Spleen (tissue), 11 donors: ENCODE measurements around the gene RASSF10. TPM values are rescaled to one million over a fixed set of nuclear protein-coding genes. Genes with fewer than 3 reads are reported as not detected.

Source experiments
- DNase-seq: peaks from one replicate; pipeline ENCODE4 v3.0.0-alpha.2; 2020
- H3K27ac ChIP-seq, 8 donors: fragments of 200-600 bp; sonication (generic) in 7 of 8; 1 replicate in 4 of 8; 2 replicates in 4 of 8; pipeline versions ENCODE4 v1.5.0 to v1.8.0; 2016 to 2021; ENCODE audit warnings: inconsistent platforms in 4 of 8, mild to moderate bottlenecking in 4 of 8, moderate library complexity in 1 of 8
- H3K27me3 ChIP-seq, 7 donors: fragments of 200-600 bp; sonication (generic) in 6 of 7; replicated peaks in 1 of 7; 1 replicate in 4 of 7; 2 replicates in 3 of 7; pipeline versions ENCODE4 v1.5.0 to v1.8.0; 2016 to 2021; ENCODE audit warnings: inconsistent platforms in 3 of 7, mild to moderate bottlenecking in 1 of 7
- H3K36me3 ChIP-seq, 6 donors: fragments of 200-600 bp; sonication (generic) in 5 of 6; 1 replicate in 4 of 6; 2 replicates in 2 of 6; pipeline versions ENCODE4 v1.5.0 to v1.8.0; 2016 to 2021; ENCODE audit warnings: inconsistent platforms in 2 of 6
- H3K4me1 ChIP-seq, 6 donors: fragments of 200-600 bp; sonication (generic) in 5 of 6; 1 replicate in 3 of 6; 2 replicates in 3 of 6; pipeline versions ENCODE4 v1.5.0 to v1.8.0; 2016 to 2021; ENCODE audit warnings: inconsistent platforms in 3 of 6
- H3K4me3 ChIP-seq, 8 donors: fragments of 200-600 bp; sonication (generic) in 7 of 8; 1 replicate in 4 of 8; 2 replicates in 4 of 8; pipeline versions ENCODE4 v1.5.0 to v1.8.0; 2016 to 2021; ENCODE audit warnings: inconsistent platforms in 4 of 8, mild to moderate bottlenecking in 4 of 8, moderate library complexity in 2 of 8
- H3K9me3 ChIP-seq, 8 donors: fragments of 200-600 bp; sonication (generic) in 7 of 8; 1 replicate in 4 of 8; 2 replicates in 4 of 8; pipeline versions ENCODE4 v1.5.0 to v1.8.0; 2016 to 2021; ENCODE audit warnings: inconsistent platforms in 4 of 8
- CTCF ChIP-seq, 11 experiments: fragments of 200-600 bp in 7 of 11; fragments of 450-650 bp in 4 of 11; sonication (generic) in 4 of 11; IDR thresholded peaks in 8 of 11; conservative IDR thresholded peaks in 3 of 11; 1 replicate in 7 of 11; 2 replicates in 4 of 11; pipeline versions ENCODE4 v1.4.0 to v1.8.0; 2016 to 2021; ENCODE audit warnings: antibody characterized with exemption in 11 of 11, inconsistent platforms in 4 of 11, mild to moderate bottlenecking in 1 of 11
- POLR2A ChIP-seq, 3 donors: fragments of 450-650 bp; IDR thresholded peaks; one replicate each; pipeline ENCODE4 v1.5.1; 2017; ENCODE audit warnings: antibody characterized with exemption in 3 of 3, mild to moderate bottlenecking in 1 of 3
- POLR2AphosphoS5 ChIP-seq, 3 donors: sonication (generic); formaldehyde crosslinking; IDR thresholded peaks; one replicate each; pipeline ENCODE4 v1.5.1; 2017; ENCODE audit warnings: antibody characterized with exemption in 3 of 3
- WGBS, 5 donors: extraction: QIAGEN DNeasy Blood & Tissue Kit in 3 of 5; methylation state at CpG; one replicate each; pipeline versions ENCODE4 v1.1.5 to v1.1.7; 2013 to 2018; 5-methylcytosine and 5-hydroxymethylcytosine counted together
- intact Hi-C: fragments of 100-400 bp; cut with DNase I; formaldehyde crosslinking; loops from one replicate; pipeline ENCODE4 v1.15.0; 2023; ENCODE audit warnings: low total_unique reads
- polyA plus RNA-seq, 3 donors: library from polyadenylated mRNA; stranded (reverse); fragments of 200-250 nt; gene quantifications; one replicate each; pipeline ENCODE4 v1.2.1, GENCODE V29; 2013
- total RNA-seq, 7 donors: library from RNA; depleted of rRNA in 3 of 7; stranded (reverse); fragments of >200 nt in 3 of 7; fragmentation: NEBNext Ultra II Directional in 4 of 7; extraction: Animal tissue kit (Norgen Biotek cat#: 25700) in 4 of 7; gene quantifications; one replicate each; pipeline versions ENCODE4 v1.1.0 to v1.2.1, GENCODE V29; 2016 to 2021
- donor health status: healthy with polysubstance abuse.
- donor health status: DM: no; HTN: no; CAD: no; lungs with moderate emphysema.
- donor health status: DM: no; HTN: no; CAD: no.
- donor health status: Bipolar disorder and iron deficiency.
- donor health status: healthy.
- donor health status: DM: no; HTN: no; CAD: no.
- donor health status: DM: yes; HTN: yes; CAD: no.

RASSF10 gene
- total and polyA plus RNA-seq, 10 donors: not detected

- Histone ChIP-seq H3K4me3 (no peak overlapping the region), H3K36me3 (no peaks in the 10 kb centered on the region), H3K27ac (no peak overlapping the region), H3K4me1 (peaks cover 0 to 5% (median 0%) of the 10 kb centered on the region in 6 donors), H3K27me3 (peaks cover 0 to 28% (median 0%) of the 10 kb centered on the region in 7 donors), H3K9me3 (no peaks in the 10 kb centered on the region)
- TF ChIP-seq CTCF (IDR thresholded peaks at IDR 0.05 in 8 of 11, conservative IDR thresholded peaks at IDR 0.05 in 3 of 11) (peak in 10 of 11 experiments; percentile 54 to 86 (median 76)), POLR2AphosphoS5 (IDR thresholded peaks at IDR 0.05) (no peak), POLR2A (IDR thresholded peaks at IDR 0.05) (no peak)
- no peak for DNase-seq
- intact Hi-C loops: loop anchor here (10.0 kb wide), 2 partner anchors 221 to 381 kb away; no protein-coding TSS in a partner anchor
- WGBS, 5 donors: 17 to 28% (median 21%) methylated on average over 13 of the region's 13 CpGs
Observed at GRCh38 chr11:12963792-12964536, 45.2 kb upstream of the RASSF10 start.

- no peak overlapping the region for H3K4me3 ChIP-seq
- no peaks in the 10 kb centered on the region for H3K9me3 ChIP-seq
- no peak overlapping the region for H3K27ac ChIP-seq
- no peak for TF ChIP-seq POLR2AphosphoS5 (IDR thresholded peaks at IDR 0.05)
- no peak for TF ChIP-seq CTCF (IDR thresholded peaks at IDR 0.05 in 8 of 11, conservative IDR thresholded peaks at IDR 0.05 in 3 of 11)
- TF ChIP-seq POLR2A (IDR thresholded peaks at IDR 0.05): no peak
- DNase-seq: no peak
- H3K4me1 ChIP-seq: peaks cover 0 to 5% (median 0%) of the 10 kb centered on the region in 6 donors
- intact Hi-C loops: loop anchor here (10.0 kb wide), 2 partner anchors 220 to 380 kb away; no protein-coding TSS in a partner anchor
- H3K36me3 ChIP-seq: no peaks in the 10 kb centered on the region
- H3K27me3 ChIP-seq: peaks cover 0 to 28% (median 0%) of the 10 kb centered on the region in 7 donors
- WGBS, 5 donors: 85 to 93% (median 89%) methylated on average over 7 of the region's 7 CpGs
Observed at GRCh38 chr11:12964650-12965049, 44.5 kb upstream of the RASSF10 start.

- H3K27ac ChIP-seq: no peak overlapping the region
- peaks cover 0 to 5% (median 0%) of the 10 kb centered on the region in 6 donors for H3K4me1 ChIP-seq
- no peak overlapping the region for H3K4me3 ChIP-seq
- peaks cover 0 to 28% (median 0%) of the 10 kb centered on the region in 7 donors for H3K27me3 ChIP-seq
- 85 to 92% (median 88%) methylated on average over 5 of the region's 5 CpGs for WGBS, 5 donors
- DNase-seq: no peak
- H3K36me3 ChIP-seq: no peaks in the 10 kb centered on the region
- no peak for TF ChIP-seq CTCF (IDR thresholded peaks at IDR 0.05 in 8 of 11, conservative IDR thresholded peaks at IDR 0.05 in 3 of 11)
- no peak for TF ChIP-seq POLR2AphosphoS5 (IDR thresholded peaks at IDR 0.05)
- no peak for TF ChIP-seq POLR2A (IDR thresholded peaks at IDR 0.05)
- intact Hi-C loops: loop anchor here (10.0 kb wide), 2 partner anchors 219 to 379 kb away; no protein-coding TSS in a partner anchor
- no peaks in the 10 kb centered on the region for H3K9me3 ChIP-seq
Observed at GRCh38 chr11:12966002-12966401, 43.1 kb upstream of the RASSF10 start.

- intact Hi-C loops: loop anchor here (10.0 kb wide), 2 partner anchors 217 to 377 kb away; no protein-coding TSS in a partner anchor
- TF ChIP-seq CTCF (IDR thresholded peaks at IDR 0.05 in 8 of 11, conservative IDR thresholded peaks at IDR 0.05 in 3 of 11) (no peak), POLR2AphosphoS5 (IDR thresholded peaks at IDR 0.05) (no peak), POLR2A (IDR thresholded peaks at IDR 0.05) (no peak)
- WGBS, 5 donors: 61 to 69% (median 62%) methylated on average over 1 of the region's 1 CpG
- Histone ChIP-seq H3K36me3 (no peaks in the 10 kb centered on the region), H3K4me1 (peaks cover 0 to 5% (median 0%) of the 10 kb centered on the region in 6 donors), H3K27me3 (peaks cover 0 to 17% (median 0%) of the 10 kb centered on the region in 7 donors), H3K9me3 (no peaks in the 10 kb centered on the region), H3K27ac (no peak overlapping the region), H3K4me3 (no peak overlapping the region)
- DNase-seq: no peak
Observed at GRCh38 chr11:12968101-12968500, 41.0 kb upstream of the RASSF10 start.
